Coronary artery (tissue), 2 donors: ENCODE data around the gene IFNAR2.

Experiments used
- DNase-seq: peaks from one replicate; pipeline ENCODE4 v3.0.0-alpha.2; 2017; ENCODE audit warnings: low spot score
- H3K27ac ChIP-seq, 2 donors: fragments of 200-600 bp; sonication (generic); one replicate each; pipeline ENCODE4 v1.5.1; 2016 to 2019
- H3K4me3 ChIP-seq: fragments of 200-600 bp; sonication (generic); 2 replicates; pipeline ENCODE4 v1.5.1; 2016; ENCODE audit warnings: mild to moderate bottlenecking, moderate library complexity
- TF ChIP-seq, protein P1 (sequence below): fragments of 200-600 bp; sonication (generic); IDR thresholded peaks from one replicate; pipeline ENCODE4 v1.5.1; 2019; ENCODE audit warnings: antibody characterized with exemption

The IFNAR2 gene

DNA sequence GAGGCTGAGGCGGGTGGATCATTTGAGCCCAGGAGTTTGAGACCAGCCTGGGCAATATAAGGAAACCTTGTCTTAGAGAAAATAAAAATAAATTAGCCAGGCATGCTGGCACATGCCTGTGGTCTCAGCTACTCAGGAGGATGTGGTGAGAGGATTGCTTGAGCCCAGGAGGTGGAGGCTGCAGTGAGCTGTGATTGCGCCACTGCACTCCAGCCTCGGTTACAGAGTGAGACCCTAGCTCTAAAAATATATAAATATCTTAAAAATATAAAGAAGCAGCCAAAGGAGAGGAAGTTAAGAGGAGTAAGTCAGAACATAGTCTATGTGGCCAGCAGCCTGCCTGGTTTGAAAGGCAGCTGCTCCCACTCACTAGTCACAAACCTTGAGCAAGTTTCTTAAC is 31.9 kb downstream of the IFNAR2 start:
- H3K27ac ChIP-seq: no peak overlapping the region
- TF ChIP-seq, protein P1, sequence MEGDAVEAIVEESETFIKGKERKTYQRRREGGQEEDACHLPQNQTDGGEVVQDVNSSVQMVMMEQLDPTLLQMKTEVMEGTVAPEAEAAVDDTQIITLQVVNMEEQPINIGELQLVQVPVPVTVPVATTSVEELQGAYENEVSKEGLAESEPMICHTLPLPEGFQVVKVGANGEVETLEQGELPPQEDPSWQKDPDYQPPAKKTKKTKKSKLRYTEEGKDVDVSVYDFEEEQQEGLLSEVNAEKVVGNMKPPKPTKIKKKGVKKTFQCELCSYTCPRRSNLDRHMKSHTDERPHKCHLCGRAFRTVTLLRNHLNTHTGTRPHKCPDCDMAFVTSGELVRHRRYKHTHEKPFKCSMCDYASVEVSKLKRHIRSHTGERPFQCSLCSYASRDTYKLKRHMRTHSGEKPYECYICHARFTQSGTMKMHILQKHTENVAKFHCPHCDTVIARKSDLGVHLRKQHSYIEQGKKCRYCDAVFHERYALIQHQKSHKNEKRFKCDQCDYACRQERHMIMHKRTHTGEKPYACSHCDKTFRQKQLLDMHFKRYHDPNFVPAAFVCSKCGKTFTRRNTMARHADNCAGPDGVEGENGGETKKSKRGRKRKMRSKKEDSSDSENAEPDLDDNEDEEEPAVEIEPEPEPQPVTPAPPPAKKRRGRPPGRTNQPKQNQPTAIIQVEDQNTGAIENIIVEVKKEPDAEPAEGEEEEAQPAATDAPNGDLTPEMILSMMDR: no peak
- no peak overlapping the region for H3K4me3 ChIP-seq
- no peak for DNase-seq

DNA sequence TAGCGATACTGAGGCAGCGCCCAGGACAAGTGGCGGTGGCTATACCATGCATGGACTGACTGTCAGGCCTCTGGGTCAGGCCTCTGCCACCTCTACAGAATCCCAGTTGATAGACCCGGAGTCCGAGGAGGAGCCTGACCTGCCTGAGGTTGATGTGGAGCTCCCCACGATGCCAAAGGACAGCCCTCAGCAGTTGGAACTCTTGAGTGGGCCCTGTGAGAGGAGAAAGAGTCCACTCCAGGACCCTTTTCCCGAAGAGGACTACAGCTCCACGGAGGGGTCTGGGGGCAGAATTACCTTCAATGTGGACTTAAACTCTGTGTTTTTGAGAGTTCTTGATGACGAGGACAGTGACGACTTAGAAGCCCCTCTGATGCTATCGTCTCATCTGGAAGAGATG is 33.2 kb downstream of the IFNAR2 start:
- no peak overlapping the region for H3K27ac ChIP-seq
- H3K4me3 ChIP-seq: no peak overlapping the region
- no peak for DNase-seq
- TF ChIP-seq, protein P1: no peak

DNA sequence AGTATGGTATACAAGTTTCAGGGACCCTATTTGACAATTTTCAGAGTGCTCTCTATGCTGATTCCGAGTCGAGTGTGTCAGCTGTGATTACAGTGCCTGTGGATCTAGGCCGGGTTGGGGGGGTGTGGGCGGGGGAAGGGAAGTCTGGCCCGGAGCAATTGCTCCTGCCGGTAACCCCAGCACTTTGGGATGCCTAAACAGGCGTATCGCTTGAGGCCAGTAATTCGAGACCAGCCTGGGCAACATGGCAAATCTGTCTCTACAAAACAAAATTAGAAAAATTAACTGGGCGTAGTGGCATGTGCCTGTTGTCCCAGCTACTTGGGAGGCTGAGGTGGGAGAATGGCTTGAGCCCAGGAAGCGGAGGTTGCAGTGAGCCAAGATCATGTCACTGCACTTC is 34.8 kb downstream of the IFNAR2 start:
- H3K27ac ChIP-seq: no peak overlapping the region
- DNase-seq: no peak
- no peak overlapping the region for H3K4me3 ChIP-seq
- TF ChIP-seq, protein P1: no peak

DNA sequence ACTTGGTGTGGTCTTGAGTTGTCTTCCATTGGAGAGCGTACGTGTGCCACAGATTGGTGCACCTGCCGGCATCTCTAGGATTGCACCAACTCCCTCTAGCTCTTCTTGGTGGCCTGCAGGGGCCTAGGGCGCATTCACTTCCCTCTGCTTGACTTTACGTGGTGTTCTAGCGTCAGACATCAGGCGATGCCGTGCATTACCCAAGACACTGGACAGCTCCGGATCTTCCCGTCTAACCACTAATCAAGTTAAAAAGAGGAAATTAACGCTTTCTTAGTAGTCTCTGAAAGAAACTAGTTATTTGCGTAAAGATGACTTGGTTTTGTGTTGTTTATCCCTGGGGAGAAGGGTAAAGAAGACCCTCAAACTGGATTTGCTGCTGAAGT is 35.9 kb downstream of the IFNAR2 start:
- DNase-seq: no peak
- Histone ChIP-seq H3K4me3 (peak overlapping the region; percentile 95), H3K27ac (peak overlapping the region; percentile 82 to 95)
- TF ChIP-seq, protein P1: no peak

DNA sequence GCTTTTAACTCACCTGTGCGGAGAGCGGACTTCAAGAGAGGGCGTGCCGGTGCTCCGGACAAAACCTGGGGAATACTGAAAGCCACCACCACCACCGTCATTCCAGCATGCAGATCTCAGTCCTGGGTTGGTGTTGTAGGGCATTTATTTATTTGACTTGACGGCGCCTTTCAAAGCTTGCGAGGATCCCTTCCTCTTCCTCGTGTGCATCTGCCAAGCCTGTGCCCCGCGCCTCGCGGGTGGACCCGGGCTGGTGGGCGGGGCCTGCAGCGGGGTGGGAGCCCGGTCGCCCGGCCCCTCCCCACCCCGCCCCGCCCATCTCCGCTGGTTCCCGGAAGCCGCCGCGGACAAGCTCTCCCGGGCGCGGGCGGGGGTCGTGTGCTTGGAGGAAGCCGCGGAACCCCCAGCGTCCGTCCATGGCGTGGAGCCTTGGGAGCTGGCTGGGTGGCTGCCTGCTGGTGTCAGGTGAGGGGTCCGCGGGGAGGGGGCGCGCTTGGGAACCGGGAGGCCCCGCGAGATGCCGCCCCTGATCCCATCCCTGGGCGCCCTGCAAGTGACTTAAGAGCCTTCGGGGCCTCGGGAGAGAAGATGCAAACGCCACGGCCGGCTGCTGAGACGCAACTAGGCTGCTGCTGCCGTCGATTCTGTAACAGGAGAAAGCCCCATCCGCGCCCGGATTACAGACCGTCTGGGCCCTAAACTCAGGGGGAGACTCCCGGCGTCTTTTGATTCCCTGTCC is 36.5 kb downstream of the IFNAR2 start, which contains the start of gene IL10RB:
Gene IL10RB, plus strand, starts transcription at position 318 of the 739 bp plus-strand sequence. Its CDS starts 99 bp downstream, at position 417.
- TF ChIP-seq, protein P1: no peak
- no peak for DNase-seq
- Histone ChIP-seq H3K4me3 (peak within 1 kb of the TSS; percentile 95), H3K27ac (peak within 1 kb of the TSS; percentile 82 to 95)

DNA sequence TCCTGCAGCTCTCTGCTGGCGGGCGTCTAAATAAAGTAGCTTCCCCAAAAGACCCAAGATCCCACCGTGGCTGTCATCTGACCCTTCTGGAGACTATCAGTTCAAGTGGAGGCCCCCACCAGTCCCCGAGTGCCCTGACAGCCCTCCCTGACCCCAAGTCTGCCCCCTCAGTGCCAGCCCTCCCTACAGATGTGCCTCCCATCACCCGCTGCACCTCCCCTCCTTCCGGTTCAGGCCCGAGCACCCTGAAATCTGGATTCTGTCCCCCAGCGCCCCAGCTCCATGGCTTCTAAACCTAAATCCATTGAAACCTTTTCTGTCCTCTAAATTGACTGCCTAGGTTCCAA is 37.0 kb downstream of the IFNAR2 start:
- Histone ChIP-seq H3K27ac (peak overlapping the region; percentile 82 to 95), H3K4me3 (peak overlapping the region; percentile 95)
- DNase-seq: no peak
- TF ChIP-seq, protein P1: no peak

DNA sequence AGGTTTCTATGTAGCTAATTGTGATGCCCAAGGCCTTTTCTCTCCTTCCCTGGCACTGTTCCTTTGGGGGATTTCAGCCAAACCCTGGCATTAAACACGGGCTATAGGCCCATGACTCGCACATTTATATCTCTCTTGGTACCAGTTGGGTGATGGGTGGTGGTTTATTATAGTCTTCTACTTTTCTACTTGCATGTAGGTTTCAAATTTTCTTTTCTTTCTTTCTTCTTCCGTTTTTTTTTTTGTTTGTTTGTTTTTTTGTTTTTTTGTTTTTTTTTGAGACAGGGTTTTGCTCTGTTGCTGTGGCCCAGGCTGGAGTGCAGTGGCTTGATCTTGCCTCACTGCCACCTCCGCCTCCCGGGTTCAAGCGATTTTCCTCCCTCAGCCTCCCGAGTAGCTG is 37.5 kb downstream of the IFNAR2 start:
- H3K27ac ChIP-seq: peak overlapping the region; percentile 82 to 95
- TF ChIP-seq, protein P1: no peak
- H3K4me3 ChIP-seq: peak overlapping the region; percentile 95
- DNase-seq: no peak
